Neural progenitor cell (in vitro differentiated cells): ENCODE data around the gene GP1BB.

Experiments
- CTCF ChIP-seq: fragments of 200-600 bp; sonication (generic); IDR thresholded peaks from 2 replicates; pipeline ENCODE4 v1.5.1; 2017; ENCODE audit warnings: antibody characterized with exemption, mild to moderate bottlenecking
- EZH2 ChIP-seq: fragments of 200-600 bp; sonication (generic); IDR thresholded peaks from 2 replicates; pipeline ENCODE4 v1.6.1; 2017; ENCODE audit warnings: antibody characterized with exemption, mild to moderate bottlenecking, moderate library complexity
- EZH2phosphoT487 ChIP-seq: fragments of 200-600 bp; sonication (generic); IDR thresholded peaks from 2 replicates; pipeline ENCODE4 v1.6.1; 2017; ENCODE audit warnings: antibody characterized with exemption

GRCh38 chr22:19772673-19773469, 49.5 kb downstream of the GP1BB start:
- TF ChIP-seq CTCF (no peak), EZH2phosphoT487 (no peak), EZH2 (peak; percentile 29)
